GM23338 (cell line): ENCODE measurements around the gene SLC8A3. TPM values are rescaled to one million over a fixed set of nuclear protein-coding genes. Genes with fewer than 3 reads are reported as not detected.

Experiments used
- ATAC-seq: fragments of 200-7000 bp; cut with Tn5 transposase; 3 replicates; pipeline ENCODE4 v1.9.1; 2020
- DNase-seq: peaks from one replicate; pipeline ENCODE4 v3.0.0-alpha.2; 2015; ENCODE audit warnings: low spot score
- H2AFZ ChIP-seq: fragments of 200-600 bp; sonication (generic); 2 replicates; pipeline ENCODE4 v1.8.0; 2016; ENCODE audit warnings: antibody characterized with exemption, mild to moderate bottlenecking, moderate library complexity
- H3F3A ChIP-seq: fragments of 200-600 bp; sonication (generic); replicated peaks from 2 replicates; pipeline ENCODE4 v1.8.0; 2017; ENCODE audit warnings: antibody characterized with exemption, mixed run types, low read depth
- H3K27ac ChIP-seq: fragments of 200-600 bp; sonication (generic); 2 replicates; pipeline ENCODE4 v1.6.1; 2016; ENCODE audit warnings: low read depth
- H3K27me3 ChIP-seq: fragments of 200-600 bp; sonication (generic); 2 replicates; pipeline ENCODE4 v1.8.0; 2016; ENCODE audit warnings: mild to moderate bottlenecking, mixed run types, moderate library complexity; ENCODE audit not compliant: insufficient read depth
- H3K36me3 ChIP-seq: fragments of 200-600 bp; sonication (generic); 2 replicates; pipeline ENCODE4 v1.8.0; 2016; ENCODE audit warnings: mild to moderate bottlenecking; ENCODE audit not compliant: insufficient read depth
- H3K4me1 ChIP-seq: fragments of 200-600 bp; sonication (generic); 2 replicates; pipeline ENCODE4 v1.8.0; 2016; ENCODE audit warnings: mild to moderate bottlenecking, moderate library complexity; ENCODE audit not compliant: insufficient read depth
- H3K4me2 ChIP-seq: fragments of 200-600 bp; sonication (generic); 2 replicates; pipeline ENCODE4 v1.7.1; 2017; ENCODE audit warnings: mixed run types
- H3K4me3 ChIP-seq: fragments of 200-600 bp; sonication (generic); 2 replicates; pipeline ENCODE4 v1.6.1; 2016; ENCODE audit warnings: mixed run types
- H3K79me2 ChIP-seq: fragments of 200-600 bp; sonication (generic); replicated peaks from 2 replicates; pipeline ENCODE4 v1.8.0; 2017; ENCODE audit warnings: mild to moderate bottlenecking; ENCODE audit not compliant: insufficient read depth
- H3K9me2 ChIP-seq: fragments of 200-600 bp; sonication (generic); 2 replicates; pipeline ENCODE4 v1.8.0; 2017; ENCODE audit not compliant: insufficient read depth
- H4K20me1 ChIP-seq: fragments of 200-600 bp; sonication (generic); replicated peaks from 2 replicates; pipeline ENCODE4 v1.8.0; 2017; ENCODE audit warnings: mild to moderate bottlenecking; ENCODE audit not compliant: insufficient read depth
- H3K27ac Mint-ChIP-seq: 2 replicates; pipeline ENCODE4 v1.8.0; 2020; ENCODE audit warnings: inconsistent platforms, mild to moderate bottlenecking, moderate library complexity, mixed read lengths
- H3K27me3 Mint-ChIP-seq: 3 replicates; pipeline ENCODE4 v1.8.0; 2022; ENCODE audit warnings: low read depth, mild to moderate bottlenecking, moderate library complexity, mixed read lengths, inconsistent platforms; ENCODE audit not compliant: insufficient read depth, poor library complexity
- H3K36me3 Mint-ChIP-seq: 3 replicates; pipeline ENCODE4 v1.8.0; 2021; ENCODE audit warnings: low read depth, mild to moderate bottlenecking, inconsistent platforms, moderate library complexity, mixed read lengths
- H3K4me1 Mint-ChIP-seq: 3 replicates; pipeline ENCODE4 v1.8.0; 2020; ENCODE audit warnings: mild to moderate bottlenecking, inconsistent platforms, mixed read lengths
- H3K4me3 Mint-ChIP-seq: 3 replicates; pipeline ENCODE4 v1.8.0; 2021; ENCODE audit warnings: moderate library complexity, mild to moderate bottlenecking, inconsistent platforms, mixed read lengths
- H3K9me3 Mint-ChIP-seq: 3 replicates; pipeline ENCODE4 v1.8.0; 2020; ENCODE audit warnings: moderate library complexity, mild to moderate bottlenecking, inconsistent platforms, mixed read lengths
- CREB1 ChIP-seq: fragments of 250-450 bp; sonication (Bioruptor Pico); IDR thresholded peaks from 2 replicates; pipeline ENCODE4 v1.5.0; 2020; ENCODE audit warnings: low read depth, mild to moderate bottlenecking, moderate library complexity
- EZH2 ChIP-seq: fragments of 200-600 bp; sonication (generic); IDR thresholded peaks from one replicate; pipeline ENCODE4 v1.8.0; 2017; ENCODE audit warnings: antibody characterized with exemption, mild to moderate bottlenecking, low read depth; ENCODE audit not compliant: unreplicated experiment
- EZH2phosphoT487 ChIP-seq: fragments of 200-600 bp; sonication (generic); IDR thresholded peaks from one replicate; pipeline ENCODE4 v1.8.1; 2018; ENCODE audit warnings: antibody characterized with exemption; ENCODE audit not compliant: unreplicated experiment
- JUNB ChIP-seq: IDR thresholded peaks from one replicate; pipeline ENCODE4 v1.6.1; 2016; ENCODE audit warnings: antibody characterized with exemption; ENCODE audit not compliant: unreplicated experiment
- POLR2AphosphoS5 ChIP-seq: IDR thresholded peaks from 2 replicates; pipeline ENCODE4 v1.6.1; 2016; ENCODE audit warnings: antibody characterized with exemption, low read depth
- ZNF331 ChIP-seq: fragments of 250-450 bp; sonication (Bioruptor Pico); IDR thresholded peaks from 2 replicates; pipeline ENCODE4 v1.5.0; 2020; ENCODE audit warnings: low read depth, mild to moderate bottlenecking, moderate library complexity
- long read RNA-seq: library from polyadenylated mRNA; unstranded; transcript quantifications from one replicate; pipeline ENCODE4 v2.0.0, GENCODE V29; 2020; ENCODE audit not compliant: unreplicated experiment
- polyA plus RNA-seq: library from polyadenylated mRNA; unstranded; fragments of >200 nt; fragmentation: Nextera tagmentation; extraction: Ambion mirVana; gene quantifications from 2 replicates; pipeline ENCODE4 v1.2.1, GENCODE V29; 2016
- total RNA-seq: library from RNA; depleted of rRNA; stranded (reverse); fragments of >200 nt; shearing (Covaris generic); gene quantifications from 2 replicates; pipeline ENCODE4 v1.2.3, GENCODE V29; 2014; rRNA removed
- TF ChIP-seq, protein P1 (sequence below), 2 experiments: fragments of 200-600 bp in 1 of 2; sonication (generic) in 1 of 2; conservative IDR thresholded peaks; 2 replicates each; pipeline versions ENCODE4 v1.5.1 to v1.6.1; 2016 to 2017; ENCODE audit warnings: antibody characterized with exemption in 2 of 2, low read depth in 2 of 2, mild to moderate bottlenecking in 2 of 2, moderate library complexity in 1 of 2
- TF ChIP-seq, protein P2 (sequence below): IDR thresholded peaks from 2 replicates; pipeline ENCODE4 v1.6.1; 2016; ENCODE audit warnings: antibody characterized with exemption

SLC8A3 gene, protein sequence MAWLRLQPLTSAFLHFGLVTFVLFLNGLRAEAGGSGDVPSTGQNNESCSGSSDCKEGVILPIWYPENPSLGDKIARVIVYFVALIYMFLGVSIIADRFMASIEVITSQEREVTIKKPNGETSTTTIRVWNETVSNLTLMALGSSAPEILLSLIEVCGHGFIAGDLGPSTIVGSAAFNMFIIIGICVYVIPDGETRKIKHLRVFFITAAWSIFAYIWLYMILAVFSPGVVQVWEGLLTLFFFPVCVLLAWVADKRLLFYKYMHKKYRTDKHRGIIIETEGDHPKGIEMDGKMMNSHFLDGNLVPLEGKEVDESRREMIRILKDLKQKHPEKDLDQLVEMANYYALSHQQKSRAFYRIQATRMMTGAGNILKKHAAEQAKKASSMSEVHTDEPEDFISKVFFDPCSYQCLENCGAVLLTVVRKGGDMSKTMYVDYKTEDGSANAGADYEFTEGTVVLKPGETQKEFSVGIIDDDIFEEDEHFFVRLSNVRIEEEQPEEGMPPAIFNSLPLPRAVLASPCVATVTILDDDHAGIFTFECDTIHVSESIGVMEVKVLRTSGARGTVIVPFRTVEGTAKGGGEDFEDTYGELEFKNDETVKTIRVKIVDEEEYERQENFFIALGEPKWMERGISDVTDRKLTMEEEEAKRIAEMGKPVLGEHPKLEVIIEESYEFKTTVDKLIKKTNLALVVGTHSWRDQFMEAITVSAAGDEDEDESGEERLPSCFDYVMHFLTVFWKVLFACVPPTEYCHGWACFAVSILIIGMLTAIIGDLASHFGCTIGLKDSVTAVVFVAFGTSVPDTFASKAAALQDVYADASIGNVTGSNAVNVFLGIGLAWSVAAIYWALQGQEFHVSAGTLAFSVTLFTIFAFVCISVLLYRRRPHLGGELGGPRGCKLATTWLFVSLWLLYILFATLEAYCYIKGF
- total RNA-seq (1.9 and 2.0 TPM in 2 replicates), polyA plus RNA-seq (0.31 and 0.82 TPM in 2 replicates)
- long read RNA-seq = 0 reads

DNA sequence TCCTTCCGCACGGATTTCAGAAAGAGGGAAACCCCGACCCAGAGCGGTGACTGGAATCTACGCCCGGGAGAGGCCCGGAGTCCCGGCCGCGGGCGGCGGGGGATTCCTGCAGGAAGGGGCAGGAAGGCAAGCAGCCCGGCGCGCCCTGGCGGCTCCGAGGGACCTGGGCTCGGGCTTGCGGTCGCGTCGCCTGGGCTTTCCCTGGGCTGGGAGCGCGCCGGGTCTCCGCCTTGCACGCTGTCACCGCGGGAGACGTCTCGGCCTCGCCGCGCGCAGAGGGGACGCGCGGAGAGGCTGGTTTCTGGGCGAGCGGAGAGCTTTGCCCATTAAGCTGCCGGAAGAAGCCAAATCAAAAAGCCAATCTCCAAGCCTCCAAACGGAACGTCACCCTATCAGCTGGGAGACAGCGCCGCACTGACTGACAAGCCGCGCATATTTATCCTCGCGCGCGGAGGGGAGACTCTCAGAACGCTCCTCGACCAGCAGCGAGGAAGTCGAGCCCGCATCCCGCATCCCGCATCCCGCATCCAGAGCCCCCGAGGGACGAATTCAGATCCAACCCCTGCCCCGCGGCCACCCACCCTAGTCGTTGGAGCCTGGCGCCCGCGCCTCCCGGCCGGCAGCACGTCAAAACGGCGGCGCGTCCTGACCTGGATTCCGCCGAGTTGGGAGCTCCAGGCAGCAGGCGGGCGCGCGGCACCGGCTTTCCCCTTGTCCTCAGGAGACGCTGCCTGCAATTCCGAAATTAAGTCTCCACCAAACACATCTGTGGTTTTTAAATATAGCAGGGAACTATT, at the start of gene SLC8A3:
Gene SLC8A3 (minus strand): TSS at position 293 of the 797 bp plus-strand sequence. CDS start 20,529 bp downstream, outside the sequence.
- H3K36me3 Mint-ChIP-seq = no peaks in the 10 kb centered on the region; the same call in 2 of the 3 replicates

DNA sequence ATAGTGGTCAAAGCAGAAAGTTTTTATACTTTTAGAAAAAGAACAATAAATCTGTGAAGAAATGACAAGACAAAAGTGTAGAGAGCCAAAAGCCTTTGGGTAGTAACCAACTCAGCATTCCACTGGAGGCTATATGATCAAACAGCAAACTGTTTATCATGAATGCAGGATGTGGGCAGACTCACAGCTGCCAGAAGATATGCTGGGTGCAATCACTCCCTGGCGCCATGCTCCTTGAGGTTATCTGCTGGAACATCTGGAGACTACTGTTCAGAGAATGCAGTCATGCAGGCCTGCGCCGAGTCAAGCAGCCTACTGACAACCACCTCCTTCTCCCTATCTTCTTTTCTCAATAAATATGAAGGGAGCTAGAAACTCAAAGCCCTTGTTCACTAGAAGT, 49.0 kb upstream of the SLC8A3 start:
- no peak overlapping the region for H3K4me3 Mint-ChIP-seq
- Histone ChIP-seq H3K27me3 (no peaks in the 10 kb centered on the region), H4K20me1 (no peaks in the 10 kb centered on the region), H3K27ac (no peak overlapping the region), H3F3A (no peaks in the 10 kb centered on the region), H3K4me1 (no peaks in the 10 kb centered on the region), H3K9me2 (no peaks in the 10 kb centered on the region), H3K4me3 (no peak overlapping the region), H3K79me2 (no peaks in the 10 kb centered on the region), H2AFZ (no peak overlapping the region), H3K4me2 (no peak overlapping the region), H3K36me3 (no peaks in the 10 kb centered on the region)
- no peaks in the 10 kb centered on the region; the same call in 2 of the 3 replicates for H3K9me3 Mint-ChIP-seq
- H3K27me3 Mint-ChIP-seq = no peaks in the 10 kb centered on the region
- no peak overlapping the region for H3K27ac Mint-ChIP-seq
- DNase-seq (no peak), ATAC-seq (no peak)
- H3K36me3 Mint-ChIP-seq = no peaks in the 10 kb centered on the region
- peaks cover 8% of the 10 kb centered on the region; the same call in 2 of the 3 replicates for H3K4me1 Mint-ChIP-seq
- TF ChIP-seq ZNF331 (no peak), POLR2AphosphoS5 (no peak), EZH2phosphoT487 (no peak), CREB1 (CRISPR knock-in tag) (no peak), JUNB (no peak), EZH2 (no peak)
- TF ChIP-seq, protein P1, sequence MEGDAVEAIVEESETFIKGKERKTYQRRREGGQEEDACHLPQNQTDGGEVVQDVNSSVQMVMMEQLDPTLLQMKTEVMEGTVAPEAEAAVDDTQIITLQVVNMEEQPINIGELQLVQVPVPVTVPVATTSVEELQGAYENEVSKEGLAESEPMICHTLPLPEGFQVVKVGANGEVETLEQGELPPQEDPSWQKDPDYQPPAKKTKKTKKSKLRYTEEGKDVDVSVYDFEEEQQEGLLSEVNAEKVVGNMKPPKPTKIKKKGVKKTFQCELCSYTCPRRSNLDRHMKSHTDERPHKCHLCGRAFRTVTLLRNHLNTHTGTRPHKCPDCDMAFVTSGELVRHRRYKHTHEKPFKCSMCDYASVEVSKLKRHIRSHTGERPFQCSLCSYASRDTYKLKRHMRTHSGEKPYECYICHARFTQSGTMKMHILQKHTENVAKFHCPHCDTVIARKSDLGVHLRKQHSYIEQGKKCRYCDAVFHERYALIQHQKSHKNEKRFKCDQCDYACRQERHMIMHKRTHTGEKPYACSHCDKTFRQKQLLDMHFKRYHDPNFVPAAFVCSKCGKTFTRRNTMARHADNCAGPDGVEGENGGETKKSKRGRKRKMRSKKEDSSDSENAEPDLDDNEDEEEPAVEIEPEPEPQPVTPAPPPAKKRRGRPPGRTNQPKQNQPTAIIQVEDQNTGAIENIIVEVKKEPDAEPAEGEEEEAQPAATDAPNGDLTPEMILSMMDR (conservative IDR thresholded peaks at IDR 0.05; ENCODE audit: low read depth in 2 of 2) = no peak
- TF ChIP-seq, protein P2, sequence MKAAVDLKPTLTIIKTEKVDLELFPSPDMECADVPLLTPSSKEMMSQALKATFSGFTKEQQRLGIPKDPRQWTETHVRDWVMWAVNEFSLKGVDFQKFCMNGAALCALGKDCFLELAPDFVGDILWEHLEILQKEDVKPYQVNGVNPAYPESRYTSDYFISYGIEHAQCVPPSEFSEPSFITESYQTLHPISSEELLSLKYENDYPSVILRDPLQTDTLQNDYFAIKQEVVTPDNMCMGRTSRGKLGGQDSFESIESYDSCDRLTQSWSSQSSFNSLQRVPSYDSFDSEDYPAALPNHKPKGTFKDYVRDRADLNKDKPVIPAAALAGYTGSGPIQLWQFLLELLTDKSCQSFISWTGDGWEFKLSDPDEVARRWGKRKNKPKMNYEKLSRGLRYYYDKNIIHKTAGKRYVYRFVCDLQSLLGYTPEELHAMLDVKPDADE = no peak

More for the DNA sequence above, at the start of gene SLC8A3:
- Mint-ChIP-seq H3K27ac (no peak within 1 kb of the TSS), H3K4me1 (peaks cover 26% of the 10 kb centered on the region), H3K9me3 (no peaks in the 10 kb centered on the region; the same call in 2 of the 3 replicates), H3K4me3 (peak within 1 kb of the TSS; percentile 85), H3K27me3 (peaks cover 44% of the 10 kb centered on the region)
- Histone ChIP-seq H3K27me3 (peaks cover 58% of the 10 kb centered on the region), H3F3A (no peaks in the 10 kb centered on the region), H3K27ac (no peak within 1 kb of the TSS), H2AFZ (peak within 1 kb of the TSS; percentile 96), H4K20me1 (no peaks in the 10 kb centered on the region), H3K4me2 (peak within 1 kb of the TSS; percentile 100), H3K79me2 (no peaks in the 10 kb centered on the region), H3K9me2 (peaks cover 12% of the 10 kb centered on the region), H3K4me3 (peak within 1 kb of the TSS; percentile 88), H3K4me1 (peaks cover 26% of the 10 kb centered on the region), H3K36me3 (no peaks in the 10 kb centered on the region; the same call in 1 of the 2 replicates)
- DNase-seq (peak; percentile 69), ATAC-seq (peak; percentile 63)
- peak; percentile 5 for TF ChIP-seq EZH2
- TF ChIP-seq, protein P1 (conservative IDR thresholded peaks at IDR 0.05; ENCODE audit: low read depth in 2 of 2) = no peak
